ENCODE measurements around the gene FBLN1. TPM values are rescaled to one million over a fixed set of nuclear protein-coding genes. Genes with fewer than 3 reads are reported as not detected.

The FBLN1 gene
- total and polyA plus RNA-seq, 2 of the 13 experiments (the other 11 are each of a cell fraction or from before 2014, with no cell fraction given): 37.3 to 103 TPM

- TF ChIP-seq HOXA7 (CRISPR knock-in tag; IDR thresholded peaks at IDR 0.05) (no peak), TAF15 (IDR thresholded peaks at IDR 0.05; ENCODE audit: low read depth, low read length, poor library complexity, severe bottlenecking) (no peak), ZNF569 (CRISPR knock-in tag; IDR thresholded peaks at IDR 0.05; ENCODE audit: borderline replicate concordance) (no peak), HBP1 (CRISPR knock-in tag; IDR thresholded peaks at IDR 0.05; ENCODE audit: low read depth) (no peak), IKZF5 (CRISPR knock-in tag; IDR thresholded peaks at IDR 0.05) (no peak), JDP2 (CRISPR knock-in tag; IDR thresholded peaks at IDR 0.05; ENCODE audit: borderline replicate concordance) (no peak), MTA3 (CRISPR knock-in tag; IDR thresholded peaks at IDR 0.05) (no peak)
- H3K4me2 ChIP-seq (ENCODE audit: low read depth, low read length): no peak overlapping the region
- BruUV-seq (replicated peaks): no TSS peak
- CTCF ChIA-PET (ENCODE audit: low intra/inter-chr PET ratio, low total read pairs): no interaction called here
- FAIRE-seq (no peak), DNase-seq (ENCODE audit: low spot score) (no peak), ATAC-seq (no peak)
- intact Hi-C loops (cut with micrococcal nuclease; ENCODE audit: unreplicated experiment): no loop called here
- WGBS (ENCODE audit: low lambda C conversion rate): 82% methylated on average over 7 of the region's 7 CpGs
- no peak overlapping the region for H3K4me3 ChIP-seq (replicated peaks in 1 of 3; ENCODE audit: insufficient read depth in 1 of 3, low read depth in 2 of 3, low read length in 3 of 3)
- H3K4me1 ChIP-seq (ENCODE audit: insufficient read depth, low read length): peaks cover 18% of the 10 kb centered on the region
- POLR2A ChIA-PET: no interaction called here
- no peaks in the 10 kb centered on the region for H3K79me2 ChIP-seq (ENCODE audit: insufficient read depth, low read length)
- H3K9me3 ChIP-seq (ENCODE audit: low read length): no peaks in the 10 kb centered on the region
- H3K27ac ChIP-seq (ENCODE audit: extremely low read length, insufficient read depth, low read length): no peak overlapping the region
- H2AFZ ChIP-seq (ENCODE audit: low read length): no peak overlapping the region
- no peaks in the 10 kb centered on the region for H3K36me3 ChIP-seq (replicated peaks in 1 of 2; ENCODE audit: control insufficient read depth in 1 of 2, insufficient read depth in 2 of 2, low read length in 2 of 2)
- in situ Hi-C loops (cut with HindIII; ENCODE audit: extremely low pct_ligation_motif_present, low pct_unique_long_range_greater_than_20kb): no loop called here
- H3K27me3 ChIP-seq (ENCODE audit: control insufficient read depth in 1 of 2, insufficient read depth in 2 of 2, low read length in 2 of 2): no peaks in the 10 kb centered on the region
- no peaks in the 10 kb centered on the region for H4K20me1 ChIP-seq (ENCODE audit: insufficient read depth, low read length)
- H3K9ac ChIP-seq (ENCODE audit: insufficient read depth, low read depth, low read length): no peak overlapping the region
These were observed 33.8 kb upstream of the FBLN1 start for GRCh38 chr22:45468872-45469271.

All from HepG2 (cell line).